Mesendoderm (in vitro differentiated cells): ENCODE data around the gene GLRX2. TPM values are rescaled to one million over a fixed set of nuclear protein-coding genes. Genes with fewer than 3 reads are reported as not detected.

Experiments
- DNase-seq: peaks from one replicate; pipeline ENCODE4 v3.0.0; 2013
- H2AK5ac ChIP-seq: 2 replicates; pipeline ENCODE4 v1.6.1; 2013; ENCODE audit warnings: low read length, inconsistent platforms
- H2BK120ac ChIP-seq: 2 replicates; pipeline ENCODE4 v1.6.1; 2013; ENCODE audit warnings: low read depth, mild to moderate bottlenecking, low read length, moderate library complexity, mixed read lengths
- H2BK15ac ChIP-seq: replicated peaks from 2 replicates; pipeline ENCODE4 v1.6.1; 2013; ENCODE audit warnings: low read depth, mild to moderate bottlenecking, moderate library complexity
- H2BK5ac ChIP-seq: 2 replicates; pipeline ENCODE4 v1.6.1; 2013; ENCODE audit warnings: low read length, inconsistent platforms
- H3K18ac ChIP-seq: 2 replicates; pipeline ENCODE4 v1.6.1; 2013; ENCODE audit warnings: mild to moderate bottlenecking, low read length, mixed read lengths
- H3K23ac ChIP-seq: one replicate; pipeline ENCODE4 v1.6.1; 2013; ENCODE audit warnings: low read length
- H3K27ac ChIP-seq: 2 replicates; pipeline ENCODE4 v1.5.1; 2013; ENCODE audit warnings: low read depth, mild to moderate bottlenecking, inconsistent platforms, low read length, moderate library complexity
- H3K27me3 ChIP-seq: 2 replicates; pipeline ENCODE4 v1.6.1; 2013; ENCODE audit warnings: low read length, control low read depth, mild to moderate bottlenecking, inconsistent platforms; ENCODE audit not compliant: insufficient read depth, poor library complexity
- H3K36me3 ChIP-seq: 2 replicates; pipeline ENCODE4 v1.6.1; 2013; ENCODE audit warnings: low read length, inconsistent platforms; ENCODE audit not compliant: control insufficient read depth, insufficient read depth
- H3K4ac ChIP-seq: one replicate; pipeline ENCODE4 v1.6.1; 2013; ENCODE audit warnings: low read depth, mild to moderate bottlenecking, low read length, moderate library complexity
- H3K4me1 ChIP-seq: 2 replicates; pipeline ENCODE4 v1.6.1; 2013; ENCODE audit warnings: low read depth, low read length, inconsistent platforms; ENCODE audit not compliant: control insufficient read depth
- H3K4me2 ChIP-seq: 2 replicates; pipeline ENCODE4 v1.6.1; 2013; ENCODE audit warnings: low read length
- H3K4me3 ChIP-seq: 2 replicates; pipeline ENCODE4 v1.5.1; 2013; ENCODE audit warnings: mild to moderate bottlenecking, low read length
- H3K56ac ChIP-seq: one replicate; pipeline ENCODE4 v1.6.1; 2013; ENCODE audit warnings: low read length
- H3K79me1 ChIP-seq: 2 replicates; pipeline ENCODE4 v1.6.1; 2013; ENCODE audit warnings: low read length, inconsistent platforms
- H3K79me2 ChIP-seq: 2 replicates; pipeline ENCODE4 v1.6.1; 2013; ENCODE audit warnings: mild to moderate bottlenecking, low read length; ENCODE audit not compliant: control insufficient read depth, insufficient read depth
- H3K9ac ChIP-seq: 2 replicates; pipeline ENCODE4 v1.6.1; 2013; ENCODE audit warnings: low read length, inconsistent platforms
- H4K5ac ChIP-seq: one replicate; pipeline ENCODE4 v1.6.1; 2013; ENCODE audit warnings: low read length
- H4K8ac ChIP-seq: one replicate; pipeline ENCODE4 v1.6.1; 2013; ENCODE audit warnings: low read depth, mild to moderate bottlenecking, control low read depth, low read length, moderate library complexity
- WGBS: extraction: QIAGEN DNeasy Blood & Tissue Kit; methylation state at CpG from one replicate; pipeline ENCODE4 v1.1.7; 2013; ENCODE audit warnings: low lambda C conversion rate, missing lambda C conversion rate; ENCODE audit not compliant: insufficient coverage; ENCODE audit errors: extremely low coverage; 5-methylcytosine and 5-hydroxymethylcytosine counted together
- polyA plus RNA-seq, 2 experiments: library from polyadenylated mRNA; stranded (reverse); fragments of 200-250 nt; gene quantifications; one replicate each; pipeline ENCODE4 v1.2.3, GENCODE V29; 2013

Gene GLRX2
- 16.7 TPM for polyA plus RNA-seq (2013, experiment 1 of 2)
- 18.0 TPM for polyA plus RNA-seq (2013, experiment 2 of 2)

- Histone ChIP-seq H3K36me3 (no peaks in the 10 kb centered on the region), H2BK15ac (no peak within 1 kb of the TSS), H3K27me3 (no peaks in the 10 kb centered on the region), H3K56ac (peak within 1 kb of the TSS; percentile 94), H4K8ac (no peak within 1 kb of the TSS), H3K18ac (peak within 1 kb of the TSS; percentile 87), H3K4me2 (peak within 1 kb of the TSS; percentile 71), H3K79me2 (no peaks in the 10 kb centered on the region), H2BK5ac (no peak within 1 kb of the TSS), H2AK5ac (no peak within 1 kb of the TSS), H3K9ac (peak within 1 kb of the TSS; percentile 79), H3K4ac (no peak within 1 kb of the TSS), H3K4me3 (peak within 1 kb of the TSS; percentile 83), H3K27ac (peak within 1 kb of the TSS; percentile 92), H3K23ac (peak within 1 kb of the TSS; percentile 81), H2BK120ac (no peak within 1 kb of the TSS), H4K5ac (no peak within 1 kb of the TSS), H3K79me1 (no peaks in the 10 kb centered on the region), H3K4me1 (peaks cover 5% of the 10 kb centered on the region)
- DNase-seq, result peak; percentile 87
- WGBS, result no CpG with 5 or more reads among the region's 73 CpGs
Observed at GRCh38 chr1:193104907-193105820, at the start of gene GLRX2. GLRX2 (minus strand) TSS chr1:193105414; CDS start chr1:193105382, 32 bp downstream.

GRCh38 chr1:193144999-193145398, 39.8 kb upstream of the GLRX2 start:
- WGBS, result no CpG with 5 or more reads among the region's 1 CpG
- H3K4ac ChIP-seq, result no peak overlapping the region
- H3K79me1 ChIP-seq, result no peaks in the 10 kb centered on the region
- no peak overlapping the region for H3K4me3 ChIP-seq
- H3K27ac ChIP-seq, result no peak overlapping the region
- no peak overlapping the region for H4K5ac ChIP-seq
- H3K18ac ChIP-seq, result no peak overlapping the region
- H3K23ac ChIP-seq, result no peak overlapping the region
- no peak overlapping the region for H2BK120ac ChIP-seq
- H2BK15ac ChIP-seq, result no peak overlapping the region
- no peak overlapping the region for H3K9ac ChIP-seq
- H3K56ac ChIP-seq, result no peak overlapping the region
- no peaks in the 10 kb centered on the region for H3K36me3 ChIP-seq
- no peak overlapping the region for H4K8ac ChIP-seq
- H3K4me1 ChIP-seq, result no peaks in the 10 kb centered on the region
- no peak overlapping the region for H3K4me2 ChIP-seq
- H2BK5ac ChIP-seq, result no peak overlapping the region
- no peak for DNase-seq
- H3K27me3 ChIP-seq, result no peaks in the 10 kb centered on the region
- no peak overlapping the region for H2AK5ac ChIP-seq
- no peaks in the 10 kb centered on the region for H3K79me2 ChIP-seq

GRCh38 chr1:193144361-193144938, 39.2 kb upstream of the GLRX2 start:
- Histone ChIP-seq H3K4me1 (no peaks in the 10 kb centered on the region), H2BK120ac (no peak overlapping the region), H3K79me1 (no peaks in the 10 kb centered on the region), H3K4ac (no peak overlapping the region), H3K9ac (no peak overlapping the region), H3K56ac (no peak overlapping the region), H2AK5ac (no peak overlapping the region), H3K4me3 (no peak overlapping the region), H4K8ac (no peak overlapping the region), H3K79me2 (peaks cover 2% of the 10 kb centered on the region), H3K4me2 (no peak overlapping the region), H3K27me3 (no peaks in the 10 kb centered on the region), H3K27ac (no peak overlapping the region), H3K36me3 (no peaks in the 10 kb centered on the region), H4K5ac (no peak overlapping the region), H3K23ac (no peak overlapping the region), H2BK5ac (no peak overlapping the region), H2BK15ac (no peak overlapping the region), H3K18ac (no peak overlapping the region)
- DNase-seq, result no peak
- WGBS, result no CpG with 5 or more reads among the region's 5 CpGs

GRCh38 chr1:193143285-193143684, 38.1 kb upstream of the GLRX2 start:
- no peak overlapping the region for H3K56ac ChIP-seq
- H3K79me1 ChIP-seq, result no peaks in the 10 kb centered on the region
- no peak overlapping the region for H3K9ac ChIP-seq
- H4K5ac ChIP-seq, result no peak overlapping the region
- no peaks in the 10 kb centered on the region for H3K36me3 ChIP-seq
- H3K23ac ChIP-seq, result no peak overlapping the region
- H2BK120ac ChIP-seq, result no peak overlapping the region
- no peak overlapping the region for H4K8ac ChIP-seq
- H2BK5ac ChIP-seq, result no peak overlapping the region
- DNase-seq, result peak; percentile 7
- no peak overlapping the region for H3K4me2 ChIP-seq
- no peak overlapping the region for H3K18ac ChIP-seq
- H2BK15ac ChIP-seq, result no peak overlapping the region
- H3K4me1 ChIP-seq, result no peaks in the 10 kb centered on the region
- H2AK5ac ChIP-seq, result no peak overlapping the region
- H3K27me3 ChIP-seq, result no peaks in the 10 kb centered on the region
- no CpG with 5 or more reads among the region's 1 CpG for WGBS
- no peak overlapping the region for H3K27ac ChIP-seq
- no peak overlapping the region for H3K4ac ChIP-seq
- peaks cover 2% of the 10 kb centered on the region for H3K79me2 ChIP-seq
- no peak overlapping the region for H3K4me3 ChIP-seq

- Histone ChIP-seq H3K36me3 (no peaks in the 10 kb centered on the region), H3K4ac (no peak overlapping the region), H3K4me1 (no peaks in the 10 kb centered on the region), H3K27ac (no peak overlapping the region), H3K79me2 (peaks cover 2% of the 10 kb centered on the region), H2BK5ac (no peak overlapping the region), H3K27me3 (no peaks in the 10 kb centered on the region), H2BK120ac (no peak overlapping the region), H2AK5ac (no peak overlapping the region), H3K18ac (no peak overlapping the region), H3K79me1 (no peaks in the 10 kb centered on the region), H4K8ac (no peak overlapping the region), H3K4me2 (no peak overlapping the region), H3K4me3 (no peak overlapping the region), H3K56ac (no peak overlapping the region), H2BK15ac (no peak overlapping the region), H3K23ac (no peak overlapping the region), H4K5ac (no peak overlapping the region), H3K9ac (no peak overlapping the region)
- no CpG with 5 or more reads among the region's 2 CpGs for WGBS
- DNase-seq, result no peak
Observed at GRCh38 chr1:193142409-193142808, 37.2 kb upstream of the GLRX2 start.
